HUDEP-2 (cell line): ENCODE results near the gene TGFB3.
"Not testable (repeated sequence)": the region's sequence is repeated elsewhere in the genome, so short reads cannot be mapped to it uniquely, and the experiment has no call there.

ENCODE experiments used
- DNase-seq, 76 experiments: peaks; one replicate each; lab custom pipeline; 2025; ENCODE audit not compliant: unreplicated experiment in 76 of 76; lab: John Stamatoyannopoulos, UW

The TGFB3 gene

GRCh38 chr14:75981426-75982265 is at the start of gene TGFB3:
TSS of gene TGFB3 (minus strand) at chr14:75981995. CDS start at chr14:75980893, 1,102 bp downstream.
- peak in 54 of 76 experiments; percentile 7 to 69 (median 34) for DNase-seq

- DNase-seq = no peak
Measured at GRCh38 chr14:76024211-76024907, 42.6 kb upstream of the TGFB3 start.

- DNase-seq = no peak
Measured at GRCh38 chr14:76023757-76024156, 42.0 kb upstream of the TGFB3 start.

- DNase-seq = no peak
Measured at GRCh38 chr14:76022991-76023390, 41.2 kb upstream of the TGFB3 start.

- DNase-seq = no peak
Measured at GRCh38 chr14:76019676-76020075, 37.9 kb upstream of the TGFB3 start.

GRCh38 chr14:76015668-76016067 is 33.9 kb upstream of the TGFB3 start:
- no peak for DNase-seq

- DNase-seq = no peak
Measured at GRCh38 chr14:76015191-76015590, 33.4 kb upstream of the TGFB3 start.

- no peak for DNase-seq
Measured at GRCh38 chr14:76012354-76012753, 30.6 kb upstream of the TGFB3 start.

- DNase-seq = no peak
Measured at GRCh38 chr14:76011930-76012329, 30.1 kb upstream of the TGFB3 start.

GRCh38 chr14:76009627-76010026 is 27.8 kb upstream of the TGFB3 start:
- not testable (repeated sequence) for DNase-seq

GRCh38 chr14:76007852-76008251 is 26.1 kb upstream of the TGFB3 start:
- no peak for DNase-seq

- DNase-seq = no peak
Measured at GRCh38 chr14:76007379-76007778, 25.6 kb upstream of the TGFB3 start.

- DNase-seq = no peak
Measured at GRCh38 chr14:76006253-76006652, 24.5 kb upstream of the TGFB3 start.

- no peak for DNase-seq
Measured at GRCh38 chr14:76002383-76002782, 20.6 kb upstream of the TGFB3 start.

- DNase-seq = no peak
Measured at GRCh38 chr14:75999511-76000190, 17.9 kb upstream of the TGFB3 start.

GRCh38 chr14:75996488-75996887 is 14.7 kb upstream of the TGFB3 start:
- no peak for DNase-seq

GRCh38 chr14:75995372-75996041 is 13.7 kb upstream of the TGFB3 start:
- no peak for DNase-seq

- DNase-seq = no peak
Measured at GRCh38 chr14:75993567-75994041, 11.8 kb upstream of the TGFB3 start.

GRCh38 chr14:75991753-75992152 is 10.0 kb upstream of the TGFB3 start:
- no peak for DNase-seq

- no peak for DNase-seq
Measured at GRCh38 chr14:75990297-75990696, 8.5 kb upstream of the TGFB3 start.

- no peak for DNase-seq
Measured at GRCh38 chr14:75989134-75989533, 7.3 kb upstream of the TGFB3 start.
